Neutrophil (primary cell): ENCODE data around the gene ZNF322.
A peak's percentile ranks its signal among the peaks of the same experiment; 100 is the strongest.
"Not testable (repeated sequence)": the region's sequence is repeated elsewhere in the genome, so short reads cannot be mapped to it uniquely, and the experiment has no call there.

Experiments used
- H3K27ac ChIP-seq: fragments of 200-600 bp; sonication (generic); 2 replicates; pipeline ENCODE4 v1.5.1; 2016; ENCODE audit warnings: mild to moderate bottlenecking, moderate library complexity
- H3K27me3 ChIP-seq: fragments of 200-600 bp; sonication (generic); 2 replicates; pipeline ENCODE4 v1.6.0; 2016; ENCODE audit warnings: mild to moderate bottlenecking
- H3K36me3 ChIP-seq: fragments of 200-600 bp; sonication (generic); 2 replicates; pipeline ENCODE4 v1.5.1; 2017
- H3K4me1 ChIP-seq, 2 experiments: fragments of 200-600 bp in 1 of 2; sonication (generic) in 1 of 2; 1 replicate in 1 of 2; 2 replicates in 1 of 2; pipeline versions ENCODE4 v1.5.1 to v1.6.1; 2013 to 2016; ENCODE audit warnings: low read depth in 1 of 2, low read length in 1 of 2, mild to moderate bottlenecking in 1 of 2, moderate library complexity in 1 of 2; ENCODE audit not compliant: control insufficient read depth in 1 of 2, insufficient read depth in 1 of 2
- H3K4me3 ChIP-seq, 2 experiments: fragments of 200-600 bp in 1 of 2; sonication (generic) in 1 of 2; 1 replicate in 1 of 2; 2 replicates in 1 of 2; pipeline ENCODE4 v1.5.1; 2013 to 2016; ENCODE audit warnings: low read depth in 1 of 2, low read length in 1 of 2, mild to moderate bottlenecking in 1 of 2, moderate library complexity in 1 of 2
- H3K9me3 ChIP-seq: fragments of 200-600 bp; sonication (generic); 2 replicates; pipeline ENCODE4 v1.5.1; 2016
- TF ChIP-seq, protein P1 (sequence below): fragments of 200-600 bp; sonication (generic); IDR thresholded peaks from 2 replicates; pipeline ENCODE4 v1.5.1; 2016; ENCODE audit warnings: antibody characterized with exemption

ZNF322 gene, protein sequence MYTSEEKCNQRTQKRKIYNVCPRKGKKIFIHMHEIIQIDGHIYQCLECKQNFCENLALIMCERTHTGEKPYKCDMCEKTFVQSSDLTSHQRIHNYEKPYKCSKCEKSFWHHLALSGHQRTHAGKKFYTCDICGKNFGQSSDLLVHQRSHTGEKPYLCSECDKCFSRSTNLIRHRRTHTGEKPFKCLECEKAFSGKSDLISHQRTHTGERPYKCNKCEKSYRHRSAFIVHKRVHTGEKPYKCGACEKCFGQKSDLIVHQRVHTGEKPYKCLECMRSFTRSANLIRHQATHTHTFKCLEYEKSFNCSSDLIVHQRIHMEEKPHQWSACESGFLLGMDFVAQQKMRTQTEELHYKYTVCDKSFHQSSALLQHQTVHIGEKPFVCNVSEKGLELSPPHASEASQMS

GRCh38 chr6:26659042-26659999 lies at the start of gene ZNF322:
Gene ZNF322, minus strand, starts transcription at chr6:26659746. Its CDS starts 21,193 bp downstream, at chr6:26638553.
- peaks cover 4% of the 10 kb centered on the region for H3K36me3 ChIP-seq
- peak within 1 kb of the TSS; percentile 72 to 79 for H3K4me3 ChIP-seq
- H3K9me3 ChIP-seq, result no peaks in the 10 kb centered on the region
- H3K27ac ChIP-seq, result peak within 1 kb of the TSS; percentile 84
- H3K27me3 ChIP-seq, result peaks cover 41% of the 10 kb centered on the region
- H3K4me1 ChIP-seq, result peaks cover 17 to 19% of the 10 kb centered on the region in 2 experiments
- TF ChIP-seq, protein P1, sequence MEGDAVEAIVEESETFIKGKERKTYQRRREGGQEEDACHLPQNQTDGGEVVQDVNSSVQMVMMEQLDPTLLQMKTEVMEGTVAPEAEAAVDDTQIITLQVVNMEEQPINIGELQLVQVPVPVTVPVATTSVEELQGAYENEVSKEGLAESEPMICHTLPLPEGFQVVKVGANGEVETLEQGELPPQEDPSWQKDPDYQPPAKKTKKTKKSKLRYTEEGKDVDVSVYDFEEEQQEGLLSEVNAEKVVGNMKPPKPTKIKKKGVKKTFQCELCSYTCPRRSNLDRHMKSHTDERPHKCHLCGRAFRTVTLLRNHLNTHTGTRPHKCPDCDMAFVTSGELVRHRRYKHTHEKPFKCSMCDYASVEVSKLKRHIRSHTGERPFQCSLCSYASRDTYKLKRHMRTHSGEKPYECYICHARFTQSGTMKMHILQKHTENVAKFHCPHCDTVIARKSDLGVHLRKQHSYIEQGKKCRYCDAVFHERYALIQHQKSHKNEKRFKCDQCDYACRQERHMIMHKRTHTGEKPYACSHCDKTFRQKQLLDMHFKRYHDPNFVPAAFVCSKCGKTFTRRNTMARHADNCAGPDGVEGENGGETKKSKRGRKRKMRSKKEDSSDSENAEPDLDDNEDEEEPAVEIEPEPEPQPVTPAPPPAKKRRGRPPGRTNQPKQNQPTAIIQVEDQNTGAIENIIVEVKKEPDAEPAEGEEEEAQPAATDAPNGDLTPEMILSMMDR, result peak; percentile 46

- H3K36me3 ChIP-seq, H3K4me3 ChIP-seq, H3K9me3 ChIP-seq, H3K4me1 ChIP-seq, H3K27ac ChIP-seq, H3K27me3 ChIP-seq: not testable (repeated sequence)
Observed at GRCh38 chr6:26705780-26706179, 46.2 kb upstream of the ZNF322 start.

- not testable (repeated sequence) for H3K27ac ChIP-seq, H3K9me3 ChIP-seq, H3K4me3 ChIP-seq, H3K4me1 ChIP-seq, H3K36me3 ChIP-seq, H3K27me3 ChIP-seq
Observed at GRCh38 chr6:26705352-26705751, 45.8 kb upstream of the ZNF322 start.

DNA sequence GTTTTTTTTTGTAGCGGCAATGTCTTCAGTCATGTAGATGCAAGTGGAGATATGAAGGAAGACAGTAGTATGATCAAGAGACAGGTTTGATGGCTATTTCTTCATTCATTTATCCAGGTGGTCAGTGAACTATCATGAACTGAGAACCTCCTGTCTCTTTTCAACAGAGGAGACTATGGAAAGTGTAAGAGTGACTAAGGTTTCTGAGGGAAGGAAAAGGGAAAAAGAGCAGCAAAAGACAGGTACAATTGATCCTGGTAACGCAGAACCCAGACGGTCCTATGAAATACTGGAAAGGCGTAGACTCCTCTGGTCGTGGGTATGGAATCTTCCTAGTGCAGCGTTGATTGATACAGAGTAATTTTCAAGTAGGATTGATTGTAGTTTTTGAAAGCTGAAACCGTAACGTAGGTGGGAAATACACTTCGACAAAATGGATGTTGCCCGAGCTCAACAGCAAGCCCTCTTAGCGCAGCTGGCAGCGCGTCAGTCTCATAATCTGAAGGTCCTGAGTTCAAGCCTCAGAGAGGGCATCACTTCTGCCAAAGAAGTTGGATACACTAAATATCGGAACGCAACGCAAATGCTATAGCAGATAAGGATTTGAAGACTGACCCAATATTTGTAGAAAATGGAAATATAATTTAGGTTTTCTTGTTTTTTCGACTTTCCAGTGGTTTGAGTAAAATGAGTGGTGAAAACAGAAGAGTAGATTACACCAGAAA lies 41.6 kb upstream of the ZNF322 start:
- not testable (repeated sequence) for H3K36me3 ChIP-seq, H3K4me1 ChIP-seq, H3K4me3 ChIP-seq, H3K9me3 ChIP-seq, H3K27ac ChIP-seq, H3K27me3 ChIP-seq

DNA sequence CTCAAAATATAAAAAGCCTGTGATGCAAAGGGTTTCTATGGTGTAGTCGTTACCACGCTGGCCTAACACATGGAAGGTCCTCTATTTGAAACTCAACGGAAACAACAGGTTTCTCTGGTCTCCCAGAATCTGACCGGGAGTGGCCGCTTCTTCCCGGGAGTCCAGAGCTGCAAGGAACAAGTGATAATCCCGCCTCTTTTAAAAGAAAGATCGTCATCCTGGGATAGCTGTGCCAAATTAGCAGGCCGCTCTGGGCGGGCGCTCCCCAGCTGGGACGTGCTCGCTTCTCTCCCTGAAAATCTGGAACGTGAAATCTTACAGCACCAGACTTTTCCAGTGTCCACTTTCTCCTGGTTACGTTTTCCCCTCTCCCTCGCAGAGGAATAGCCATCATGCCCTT lies 38.0 kb upstream of the ZNF322 start:
- H3K4me3 ChIP-seq, H3K4me1 ChIP-seq, H3K9me3 ChIP-seq, H3K27ac ChIP-seq, H3K36me3 ChIP-seq, H3K27me3 ChIP-seq: not testable (repeated sequence)

DNA sequence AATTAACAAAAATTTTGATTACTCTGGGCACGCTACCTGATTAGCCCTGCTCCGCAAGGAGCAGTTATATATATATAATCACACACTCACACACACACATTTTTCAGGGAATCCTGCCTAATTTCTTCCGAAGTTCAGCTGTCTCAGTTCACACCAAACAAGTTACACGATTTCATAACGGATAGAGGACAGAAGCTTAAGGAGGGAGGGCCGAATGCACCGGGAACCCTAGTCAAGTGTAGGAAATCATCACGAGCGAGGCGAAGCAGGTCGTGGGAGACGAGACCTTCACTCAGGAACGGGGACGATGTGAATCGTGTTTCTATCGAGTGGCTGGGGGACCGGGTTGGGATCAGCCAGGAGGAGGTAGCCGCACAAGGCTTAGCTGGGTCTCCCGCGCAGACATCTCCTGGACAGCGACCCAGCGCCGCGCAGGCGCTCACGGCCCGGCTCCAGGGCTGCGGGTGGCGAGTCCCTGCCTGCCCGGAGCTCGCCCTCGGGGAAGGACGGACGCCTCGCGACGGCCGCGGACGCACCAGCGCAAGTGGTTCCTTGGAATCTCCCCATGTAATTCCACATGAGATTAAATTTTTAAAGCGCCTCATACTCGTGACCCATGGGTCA lies 29.9 kb upstream of the ZNF322 start:
- not testable (repeated sequence) for H3K9me3 ChIP-seq, H3K36me3 ChIP-seq, H3K27me3 ChIP-seq, H3K27ac ChIP-seq, H3K4me3 ChIP-seq, H3K4me1 ChIP-seq

GRCh38 chr6:26682435-26683042 lies 23.0 kb upstream of the ZNF322 start:
- H3K4me3 ChIP-seq, H3K27ac ChIP-seq, H3K36me3 ChIP-seq, H3K27me3 ChIP-seq, H3K4me1 ChIP-seq, H3K9me3 ChIP-seq: not testable (repeated sequence)

GRCh38 chr6:26673287-26673686 lies 13.7 kb upstream of the ZNF322 start:
- not testable (repeated sequence) for H3K4me1 ChIP-seq, H3K9me3 ChIP-seq, H3K27me3 ChIP-seq, H3K4me3 ChIP-seq, H3K27ac ChIP-seq, H3K36me3 ChIP-seq

DNA sequence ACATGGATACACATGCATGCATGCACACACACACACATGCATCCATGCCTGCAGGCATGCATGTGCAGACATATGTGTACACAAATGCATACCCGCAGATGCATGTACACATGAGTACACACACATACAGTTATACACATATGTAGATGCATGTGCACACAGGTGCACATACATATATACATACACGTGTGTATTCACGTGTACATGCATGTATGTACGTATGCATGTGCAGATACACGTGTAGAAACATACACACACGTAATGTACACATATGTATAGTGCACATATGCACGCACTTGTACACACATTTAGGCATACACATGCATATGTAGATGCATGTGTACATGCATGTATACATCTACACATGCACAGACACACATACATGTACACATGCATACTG lies 11.0 kb upstream of the ZNF322 start:
- not testable (repeated sequence) for H3K9me3 ChIP-seq, H3K36me3 ChIP-seq, H3K4me1 ChIP-seq, H3K4me3 ChIP-seq, H3K27ac ChIP-seq
- H3K27me3 ChIP-seq, result peaks cover 10% of the 10 kb centered on the region

DNA sequence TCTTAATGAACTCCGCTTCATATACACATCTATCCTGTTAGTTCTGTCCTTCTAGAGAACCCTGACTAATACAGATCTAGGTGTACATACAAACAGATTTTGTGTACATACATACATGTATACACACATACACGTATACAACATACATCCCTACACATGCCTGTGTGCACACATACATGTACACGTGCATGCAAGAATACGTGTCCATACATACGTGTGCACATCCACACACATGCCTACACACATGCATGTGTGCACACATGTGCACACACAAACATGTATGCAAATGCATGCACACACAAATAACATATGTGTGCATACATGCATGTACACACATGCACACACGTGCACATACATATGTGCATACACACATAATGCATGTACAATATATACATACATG lies 10.5 kb upstream of the ZNF322 start:
- peaks cover 16% of the 10 kb centered on the region for H3K27me3 ChIP-seq
- not testable (repeated sequence) for H3K27ac ChIP-seq, H3K4me3 ChIP-seq, H3K4me1 ChIP-seq, H3K36me3 ChIP-seq, H3K9me3 ChIP-seq
